Cardiac septum (tissue), 1 donor: Measurements from ENCODE around the gene LYRM7. TPM values are rescaled to one million over a fixed set of nuclear protein-coding genes. Genes with fewer than 3 reads are reported as not detected.
"Not testable (repeated sequence)": the region's sequence is repeated elsewhere in the genome, so short reads cannot be mapped to it uniquely, and the experiment has no call there.

Experiments used
- DNase-seq: peaks from one replicate; pipeline ENCODE4 v3.0.0-alpha.2; 2020; ENCODE audit warnings: low spot score
- intact Hi-C: fragments of 100-400 bp; cut with DNase I; formaldehyde crosslinking; loops from one replicate; pipeline ENCODE4 v1.14.0; 2022
- total RNA-seq: library from RNA; stranded (reverse); fragmentation: NEBNext Ultra II Directional; extraction: Animal tissue kit (Norgen Biotek cat#: 25700); gene quantifications from one replicate; pipeline ENCODE4 v1.2.1, GENCODE V29; 2021
- donor health status: DM: no; HTN: no; CAD: no.

The LYRM7 gene
- total RNA-seq, 1 donor from 2014 or later, result 14.5 TPM

DNA sequence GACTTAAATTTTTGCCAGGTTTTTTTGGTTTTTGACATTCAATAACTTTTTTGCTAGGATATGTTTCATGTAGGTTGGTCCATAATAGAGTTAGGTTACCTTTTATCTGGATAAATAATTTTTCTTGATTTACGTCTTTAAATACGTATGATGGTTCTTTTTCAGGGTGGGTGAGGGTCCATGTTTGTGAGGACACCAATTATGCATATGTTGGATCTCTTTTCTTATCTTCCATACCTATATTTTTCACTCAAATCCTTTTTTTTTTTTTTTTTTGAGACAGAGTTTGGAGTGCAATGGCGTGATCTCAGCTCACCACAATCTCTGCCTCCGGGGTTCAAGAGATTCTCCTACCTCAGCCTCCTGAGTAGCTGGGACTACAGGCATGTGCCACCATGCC, 75.8 kb downstream of the LYRM7 start:
- DNase-seq, result no peak
- intact Hi-C loops, result no loop called here

DNA sequence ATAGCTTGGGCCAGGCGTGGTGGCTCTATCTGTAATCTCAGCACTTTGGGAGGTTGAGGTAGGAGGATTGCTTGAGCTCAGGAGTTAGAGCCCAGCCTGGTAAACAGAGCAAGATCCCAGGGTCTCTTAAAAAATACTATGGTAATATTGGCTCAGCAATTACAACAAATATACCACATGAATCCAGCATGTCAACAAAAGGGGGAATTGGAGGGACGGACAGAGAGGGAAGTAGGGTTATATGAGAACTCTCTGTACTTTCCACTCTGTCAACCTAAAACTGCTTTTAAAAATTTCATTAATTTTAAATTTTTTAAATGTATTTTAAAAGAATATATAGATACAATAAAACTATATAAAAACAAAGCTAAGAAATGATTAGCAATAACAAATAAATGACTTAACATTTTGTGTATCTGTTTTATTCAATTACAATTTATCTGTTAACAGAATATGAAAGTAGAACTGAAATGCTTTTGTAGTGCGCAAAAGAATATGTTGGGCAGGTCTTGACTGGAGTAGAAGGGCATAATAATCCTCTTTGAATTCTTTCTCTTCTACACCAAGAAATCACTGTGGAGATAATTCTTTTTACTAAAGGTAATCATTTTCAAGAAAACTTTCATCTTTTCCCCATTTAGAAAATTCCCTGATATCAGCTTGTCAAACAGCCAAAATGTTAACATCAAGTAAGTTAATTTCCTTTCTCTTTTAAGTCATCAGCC, 80.2 kb downstream of the LYRM7 start:
- no peak for DNase-seq
- intact Hi-C loops, result no loop called here

DNA sequence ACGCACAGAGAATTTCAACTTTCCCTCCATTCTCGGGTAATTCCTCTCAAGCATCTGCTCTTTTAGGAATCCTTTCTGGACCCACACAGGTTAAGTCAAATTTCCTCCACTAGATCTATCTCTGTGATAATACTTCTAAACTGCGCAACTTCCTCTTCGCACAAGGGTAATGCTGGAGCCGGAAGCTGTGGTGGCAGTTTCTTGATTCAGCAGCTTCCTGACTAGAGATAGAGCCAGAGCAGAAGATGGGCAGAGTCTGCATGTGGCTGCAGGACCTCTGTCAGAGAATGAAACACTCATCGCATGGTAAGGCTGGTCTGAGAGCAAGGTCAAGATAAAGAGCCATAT, 82.1 kb downstream of the LYRM7 start:
- DNase-seq, result peak; percentile 90
- intact Hi-C loops, result no loop called here

DNA sequence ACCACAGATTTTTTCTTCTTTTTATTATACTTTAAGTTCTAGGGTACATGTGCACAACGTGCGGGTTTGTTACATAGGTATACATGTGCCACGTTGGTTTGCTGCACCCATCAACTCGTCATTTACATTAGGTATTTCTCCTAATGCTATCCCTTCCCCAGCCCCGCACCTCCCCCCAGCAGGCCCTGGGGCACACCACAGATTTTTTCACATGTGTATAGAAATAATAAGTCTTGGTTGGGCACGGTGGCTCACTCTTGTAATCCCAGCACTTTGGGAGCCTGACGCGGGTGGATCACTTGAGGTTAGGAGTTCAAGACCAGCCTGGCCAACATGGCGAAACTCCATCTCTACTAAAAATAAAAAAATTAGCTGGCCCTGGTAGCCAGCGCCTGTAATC, 83.3 kb downstream of the LYRM7 start:
- intact Hi-C loops, DNase-seq: not testable (repeated sequence)

DNA sequence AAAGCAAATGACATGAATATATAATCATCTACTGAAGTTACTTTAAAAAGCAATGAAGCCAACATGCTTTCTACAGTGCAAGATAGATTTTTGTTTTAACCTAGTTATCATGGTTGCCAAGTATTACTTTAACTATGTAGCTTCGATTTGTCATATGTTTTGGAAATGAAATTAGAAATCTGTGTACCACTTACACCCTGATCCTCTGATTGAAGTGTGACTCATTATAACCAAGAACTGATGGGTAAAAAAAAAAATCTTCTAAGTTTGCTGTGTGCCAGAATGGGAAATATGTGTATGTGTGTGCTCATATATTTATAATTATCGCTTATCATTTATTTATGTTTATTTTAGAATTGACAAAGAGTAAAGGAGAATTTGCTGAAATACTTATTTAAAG, 84.0 kb downstream of the LYRM7 start:
- DNase-seq, result no peak
- intact Hi-C loops, result no loop called here

Other genes starting within 250 kb of the LYRM7 start
- 102 TPM for gene HINT1, start 5.7 kb upstream of the LYRM7 start, total RNA-seq
- gene CDC42SE2, start 93.1 kb downstream of the LYRM7 start, total RNA-seq, result 8.6 TPM